Endothelial cell of umbilical vein (primary cell): ENCODE measurements around the gene ZNF232. TPM values are rescaled to one million over a fixed set of nuclear protein-coding genes. Genes with fewer than 3 reads are reported as not detected.
"Not testable (repeated sequence)": the region's sequence is repeated elsewhere in the genome, so short reads cannot be mapped to it uniquely, and the experiment has no call there.

Source experiments
- BruUV-seq: library from RNA; stranded (reverse); fragments of 400-500 nt; replicated peaks from 2 replicates; lab custom pipeline; 2021; lab: Mats Ljungman, UMichigan
- CTCF ChIA-PET: fragments of 300-600, 350-600 bp; sonication (Branson Sonifier 250); formaldehyde crosslinking; loops from one replicate; lab custom pipeline; 2021; ENCODE audit warnings: antibody characterized with exemption, inconsistent platforms; lab: Charles Lee
- POLR2A ChIA-PET: fragments of 300-600, 350-600 bp; sonication (Branson Sonifier 250); formaldehyde crosslinking; loops from one replicate; lab custom pipeline; 2021; ENCODE audit warnings: antibody characterized with exemption, inconsistent platforms; lab: Charles Lee
- DNase-seq: peaks from one replicate; pipeline ENCODE4 v3.0.0-alpha.2; 2011; ENCODE audit warnings: low read depth, low spot score
- FAIRE-seq: peaks from 2 replicates; lab custom pipeline; 2011; peaks lifted over from hg19 to GRCh38; lab: Jason Lieb, UNC
- H2AFZ ChIP-seq: 2 replicates; pipeline ENCODE4 v1.6.0; 2012; ENCODE audit warnings: low read depth, low read length, control low read depth, inconsistent platforms
- H3K27ac ChIP-seq: 2 replicates; pipeline ENCODE4 v1.5.1; 2011; ENCODE audit warnings: low read depth, mild to moderate bottlenecking, control low read depth, low read length, moderate library complexity; ENCODE audit not compliant: insufficient read depth
- H3K27me3 ChIP-seq, 2 experiments: 2 replicates each; pipeline versions ENCODE4 v1.6.0 to v1.6.1; 2011; ENCODE audit warnings: low read length in 2 of 2, mixed read lengths in 1 of 2; ENCODE audit not compliant: control insufficient read depth in 2 of 2, insufficient read depth in 2 of 2
- H3K36me3 ChIP-seq, 2 experiments: 2 replicates in 1 of 2; 3 replicates in 1 of 2; pipeline ENCODE4 v1.5.1; 2011; ENCODE audit warnings: low read length in 2 of 2, mild to moderate bottlenecking in 1 of 2, moderate library complexity in 1 of 2; ENCODE audit not compliant: control insufficient read depth in 2 of 2, insufficient read depth in 2 of 2; ENCODE audit errors: extremely low read depth in 1 of 2
- H3K4me1 ChIP-seq: 3 replicates; pipeline ENCODE4 v1.5.1; 2011; ENCODE audit warnings: mild to moderate bottlenecking, low read length; ENCODE audit not compliant: control insufficient read depth, insufficient read depth; ENCODE audit errors: extremely low read depth
- H3K4me2 ChIP-seq: 2 replicates; pipeline ENCODE4 v1.6.1; 2011; ENCODE audit warnings: low read length, control low read depth, mixed read lengths; ENCODE audit not compliant: insufficient read depth
- H3K4me3 ChIP-seq, 3 experiments: fragments of 200-600 bp in 1 of 3; sonication (generic), shearing (Covaris generic) in 1 of 3; replicated peaks in 1 of 3; 2 replicates each; pipeline ENCODE4 v1.5.1; 2011 to 2016; ENCODE audit warnings: control low read depth in 3 of 3, low read length in 3 of 3, mild to moderate bottlenecking in 2 of 3, inconsistent platforms in 1 of 3, low read depth in 1 of 3, moderate library complexity in 1 of 3; ENCODE audit not compliant: insufficient read depth in 1 of 3
- H3K79me2 ChIP-seq: 2 replicates; pipeline ENCODE4 v1.6.0; 2012; ENCODE audit warnings: low read length, inconsistent platforms; ENCODE audit not compliant: control insufficient read depth, insufficient read depth
- H3K9ac ChIP-seq: replicated peaks from 2 replicates; pipeline ENCODE3; 2011; ENCODE audit warnings: low read length, control low read depth; ENCODE audit not compliant: insufficient read depth; ENCODE audit errors: extremely low read depth
- H3K9me1 ChIP-seq: replicated peaks from 3 replicates; pipeline ENCODE4 v1.6.0; 2011; ENCODE audit warnings: mild to moderate bottlenecking, low read length; ENCODE audit not compliant: control insufficient read depth, insufficient read depth; ENCODE audit errors: extremely low read depth
- H3K9me3 ChIP-seq: replicated peaks from 2 replicates; pipeline ENCODE4 v1.5.1; 2012; ENCODE audit warnings: low read length, inconsistent platforms; ENCODE audit not compliant: control insufficient read depth, insufficient read depth
- H4K20me1 ChIP-seq: replicated peaks from 2 replicates; pipeline ENCODE3; 2011; ENCODE audit warnings: mild to moderate bottlenecking, low read length; ENCODE audit not compliant: control insufficient read depth, insufficient read depth; ENCODE audit errors: extremely low read depth
- dilution Hi-C: fragments of 300-500 bp; cut with MboI; formaldehyde crosslinking; loops from one replicate; pipeline ENCODE4 v1.15.0; 2019; ENCODE audit warnings: low sequenced_read_pairs; ENCODE audit not compliant: extremely low pct_ligation_motif_present
- intact Hi-C: fragments of 100-400 bp; cut with micrococcal nuclease; formaldehyde crosslinking; loops from one replicate; pipeline ENCODE4 v1.10.0; 2022
- polyA plus RNA-seq, 4 experiments: library from polyadenylated mRNA; depleted of rRNA in 3 of 4; stranded (reverse) in 3 of 4; unstranded in 1 of 4; fragments of >200 nt; gene quantifications; 2 replicates each; pipeline versions ENCODE4 v1.2.1 to v1.2.3, GENCODE V29; 2011 to 2012; ENCODE audit warnings: missing spikeins in 1 of 4
- total RNA-seq: library from RNA; stranded (reverse); gene quantifications from 2 replicates; pipeline ENCODE4 v1.2.3, GENCODE V29; 2021

The ZNF232 gene
- total and polyA plus RNA-seq, 2 donors (not counting 3 experiments of a cell fraction or from before 2014, with no cell fraction given): 3.1 to 9.9 TPM

DNA sequence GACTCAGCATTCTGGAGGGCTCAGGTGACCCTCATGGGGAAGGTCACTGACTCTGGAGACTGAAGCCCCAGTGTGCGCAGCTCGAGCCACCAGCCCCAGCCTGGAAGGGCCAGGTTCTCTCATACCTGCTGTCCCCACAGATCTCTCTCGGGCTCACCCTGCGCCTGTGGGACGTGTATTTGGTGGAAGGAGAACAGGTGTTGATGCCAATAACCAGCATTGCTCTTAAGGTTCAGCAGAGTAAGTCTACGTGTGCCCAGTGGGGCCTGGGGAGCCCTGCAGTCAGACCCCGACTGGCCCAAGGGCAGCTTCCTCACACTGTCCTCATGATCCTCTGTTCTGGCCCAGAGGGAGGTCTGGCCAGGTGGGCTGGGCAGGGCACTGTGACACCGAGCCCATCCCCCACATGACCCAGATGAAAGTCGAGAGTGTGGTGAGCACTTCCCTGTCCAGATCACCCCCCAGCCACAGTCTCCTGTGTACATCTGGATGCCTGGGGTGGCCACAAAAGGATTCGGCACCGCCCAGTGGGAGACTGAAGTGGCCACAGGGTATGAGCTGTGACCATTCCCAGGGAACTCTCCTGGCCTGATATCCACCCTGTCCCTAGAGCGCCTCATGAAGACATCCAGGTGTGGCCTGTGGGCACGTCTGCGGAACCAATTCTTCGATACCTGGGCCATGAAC, 26.0 kb upstream of the ZNF232 start:
- H3K27me3 ChIP-seq, H3K79me2 ChIP-seq, H3K4me3 ChIP-seq, CTCF ChIA-PET, H3K4me2 ChIP-seq, H3K4me1 ChIP-seq, H2AFZ ChIP-seq, H3K27ac ChIP-seq, H3K9me1 ChIP-seq, POLR2A ChIA-PET, H4K20me1 ChIP-seq, FAIRE-seq, DNase-seq, dilution Hi-C loops, H3K36me3 ChIP-seq, H3K9me3 ChIP-seq, BruUV-seq, intact Hi-C loops, H3K9ac ChIP-seq: not testable (repeated sequence)

GRCh38 chr17:5136580-5137412, 25.1 kb upstream of the ZNF232 start:
- H3K79me2 ChIP-seq, CTCF ChIA-PET, H2AFZ ChIP-seq, H4K20me1 ChIP-seq, H3K36me3 ChIP-seq, FAIRE-seq, H3K4me3 ChIP-seq, DNase-seq, H3K4me1 ChIP-seq, H3K27ac ChIP-seq, POLR2A ChIA-PET, intact Hi-C loops, H3K9me1 ChIP-seq, dilution Hi-C loops, H3K9me3 ChIP-seq, BruUV-seq, H3K4me2 ChIP-seq, H3K27me3 ChIP-seq, H3K9ac ChIP-seq: not testable (repeated sequence)
